GM18508 (cell line): Measurements from ENCODE around the gene RASGRF1.
"Not testable (repeated sequence)": the region's sequence is repeated elsewhere in the genome, so short reads cannot be mapped to it uniquely, and the experiment has no call there.

ENCODE experiments used
- ATAC-seq: cut with Tn5 transposase; IDR thresholded peaks from one replicate; pipeline ENCODE4 v1.9.1; 2021; ENCODE audit warnings: moderate number of reproducible peaks; ENCODE audit not compliant: insufficient read depth, unreplicated experiment

The RASGRF1 gene

DNA sequence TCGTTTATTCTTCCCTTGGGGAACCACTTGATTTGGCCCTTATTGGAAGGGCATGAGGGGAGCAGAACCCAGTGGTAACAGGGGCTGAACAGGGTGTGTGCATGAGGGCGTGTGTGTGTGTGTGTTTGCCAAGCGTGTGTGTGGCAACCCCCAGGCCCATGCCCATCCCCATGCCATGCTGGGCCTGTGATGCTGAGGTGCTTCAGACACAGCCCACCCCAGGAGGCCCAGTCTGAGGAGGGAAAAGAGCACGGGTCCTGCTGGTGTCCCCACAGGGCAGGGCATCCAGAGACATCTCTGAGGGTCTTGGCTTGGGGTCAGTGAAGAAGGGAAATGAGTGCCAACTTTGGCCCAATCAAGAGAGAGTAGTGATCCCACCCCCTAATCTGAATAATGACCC is 71.6 kb downstream of the RASGRF1 start:
- no peak for ATAC-seq

GRCh38 chr15:79017953-79018352 is 72.6 kb downstream of the RASGRF1 start:
- no peak for ATAC-seq

GRCh38 chr15:79016527-79017170 is 73.9 kb downstream of the RASGRF1 start:
- no peak for ATAC-seq

DNA sequence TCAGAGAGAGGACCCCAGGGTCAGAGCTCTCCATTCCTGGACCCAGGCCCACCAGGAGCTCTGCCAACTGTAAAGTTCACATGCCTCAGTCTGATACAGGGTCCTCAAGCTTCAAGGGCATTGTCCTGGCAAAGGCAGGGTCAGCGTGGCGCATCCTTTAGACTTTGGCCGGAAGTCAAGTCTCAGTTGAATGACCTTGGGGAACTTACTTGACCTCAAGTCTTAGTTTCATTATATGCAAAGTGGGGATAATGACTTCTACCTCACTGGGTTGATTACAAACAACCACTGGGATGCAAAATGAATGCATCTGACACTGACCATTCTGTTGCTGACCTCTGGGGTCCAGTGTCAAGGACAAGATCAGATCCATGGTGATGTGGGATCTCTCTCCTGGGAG is 75.2 kb downstream of the RASGRF1 start:
- no peak for ATAC-seq

DNA sequence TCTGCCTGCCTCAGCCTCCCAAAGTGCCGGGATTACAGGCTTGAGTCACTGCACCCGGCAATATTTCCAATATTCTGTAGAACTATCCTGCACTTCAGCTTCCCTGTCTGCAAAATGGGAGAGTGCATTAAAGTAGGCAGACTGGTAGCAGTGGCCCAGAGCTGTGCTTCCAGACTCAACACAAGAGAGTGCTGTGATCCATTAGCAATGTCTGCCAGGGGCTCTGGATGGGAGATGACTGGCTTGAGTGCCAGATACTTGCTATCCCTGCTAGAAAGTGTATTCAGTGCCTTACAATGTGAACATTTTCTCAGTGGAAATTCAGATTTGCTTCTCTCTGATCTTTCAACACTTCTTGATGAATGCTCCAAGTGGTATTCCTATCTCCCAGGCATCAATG is 80.3 kb downstream of the RASGRF1 start:
- no peak for ATAC-seq

GRCh38 chr15:79009379-79009778 is 81.2 kb downstream of the RASGRF1 start:
- no peak for ATAC-seq

- ATAC-seq: no peak
Observed at GRCh38 chr15:79008659-79009058, 81.9 kb downstream of the RASGRF1 start.

GRCh38 chr15:79007066-79007465 is 83.5 kb downstream of the RASGRF1 start:
- no peak for ATAC-seq

- ATAC-seq: no peak
Observed at GRCh38 chr15:79006071-79006470, 84.5 kb downstream of the RASGRF1 start.

DNA sequence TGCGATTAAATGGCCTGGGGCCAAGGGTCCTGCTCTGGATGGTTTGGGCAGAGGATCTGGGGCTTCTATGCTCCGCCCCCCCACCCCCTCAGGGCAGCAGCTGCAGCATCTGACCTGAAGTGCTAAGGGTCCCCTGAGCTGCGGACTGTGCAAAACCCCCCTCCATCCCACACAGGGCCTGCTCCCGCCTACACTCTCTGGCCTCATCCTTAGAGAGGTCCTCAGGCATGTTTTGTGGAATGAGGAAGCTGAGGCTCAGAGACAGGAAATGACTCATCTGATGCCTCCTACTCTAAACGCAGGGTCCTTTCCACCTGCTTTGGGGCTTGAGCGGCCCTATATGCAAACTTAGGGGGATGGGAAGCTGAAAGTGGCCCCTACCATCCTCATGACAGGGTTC is 86.2 kb downstream of the RASGRF1 start:
- no peak for ATAC-seq

DNA sequence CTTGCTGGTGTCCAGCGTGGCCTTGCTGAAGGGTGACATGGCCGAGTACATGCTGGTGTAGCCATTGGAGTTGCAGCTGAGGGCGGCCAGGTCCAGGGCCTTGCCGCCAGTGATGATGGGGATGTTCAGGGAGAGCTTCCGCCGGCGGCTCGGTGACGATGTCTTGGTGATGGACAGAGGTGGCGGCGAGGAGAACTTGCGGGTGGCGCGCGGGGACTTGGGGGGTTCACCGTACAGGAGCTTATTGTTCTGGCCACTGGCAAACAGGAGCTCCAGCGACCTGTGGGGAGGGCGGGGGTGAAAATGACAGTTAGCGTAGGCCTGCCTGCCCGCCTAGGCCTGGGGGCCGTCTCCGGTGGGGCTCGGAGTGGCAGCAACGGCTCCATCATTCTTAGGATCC is 86.7 kb downstream of the RASGRF1 start:
- ATAC-seq: no peak

GRCh38 chr15:79003301-79003700 is 87.3 kb downstream of the RASGRF1 start:
- ATAC-seq: no peak

DNA sequence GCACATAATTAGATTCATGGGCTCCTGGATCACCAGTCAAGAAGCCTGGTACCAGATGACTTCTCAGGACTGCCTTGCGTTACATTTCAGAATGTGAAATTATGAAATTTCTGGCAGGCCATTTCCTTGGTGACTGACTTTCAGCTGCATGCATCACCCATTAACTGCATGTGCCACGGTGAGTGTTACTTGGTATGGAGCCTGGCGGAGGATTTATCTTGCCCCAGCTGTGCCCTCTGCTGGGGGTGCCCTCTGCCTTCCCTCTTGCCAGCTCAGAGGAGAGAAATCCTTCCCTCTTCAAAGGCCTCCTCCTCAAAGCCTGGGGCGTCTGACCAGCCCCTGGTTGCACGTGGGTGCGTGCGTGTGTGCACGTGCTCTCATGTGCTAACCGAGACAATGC is 88.0 kb downstream of the RASGRF1 start:
- ATAC-seq: no peak

DNA sequence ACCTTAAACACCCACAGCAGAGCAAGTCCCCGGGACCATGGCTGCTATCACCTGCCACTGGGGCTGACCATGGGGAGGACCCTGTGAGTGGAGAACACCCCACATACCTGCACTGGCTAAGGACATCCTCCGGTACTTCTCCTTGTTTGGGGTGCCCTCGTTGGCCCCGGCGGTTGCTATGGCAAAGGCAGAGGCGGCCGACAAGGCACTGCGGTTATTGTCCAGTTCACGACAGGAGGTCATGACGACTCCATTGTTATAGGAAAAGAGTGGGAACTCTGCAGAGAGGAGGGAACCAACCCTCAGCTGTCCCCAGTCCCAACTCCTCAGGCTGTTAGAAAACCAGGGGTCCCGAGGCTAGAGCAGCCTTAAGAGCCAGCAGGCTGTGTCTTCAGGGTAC is 90.9 kb downstream of the RASGRF1 start:
- no peak for ATAC-seq

DNA sequence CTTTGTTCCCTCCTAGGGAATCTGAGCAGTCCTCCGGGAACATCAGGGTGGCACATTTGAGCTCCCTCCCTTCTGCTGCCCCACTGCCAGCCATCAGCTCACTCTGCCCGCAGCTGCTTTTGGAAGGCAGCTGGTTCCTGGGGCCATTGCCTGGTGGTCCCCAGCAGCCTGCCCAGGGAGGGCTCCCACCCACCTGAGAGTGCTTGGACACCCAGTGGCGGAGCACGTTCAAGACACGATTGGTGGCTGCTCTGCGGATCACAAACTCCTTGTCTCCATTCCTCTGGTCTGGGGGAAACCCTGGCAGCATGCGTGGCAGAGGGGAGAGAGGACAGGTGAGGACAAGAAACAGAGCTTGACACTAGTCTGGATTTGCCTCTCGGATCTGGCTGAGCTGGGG is 92.1 kb downstream of the RASGRF1 start:
- no peak for ATAC-seq

- ATAC-seq: no peak
Observed at GRCh38 chr15:78997981-78998499, 92.5 kb downstream of the RASGRF1 start.

GRCh38 chr15:78996894-78997275 is 93.7 kb downstream of the RASGRF1 start:
- ATAC-seq: no peak

DNA sequence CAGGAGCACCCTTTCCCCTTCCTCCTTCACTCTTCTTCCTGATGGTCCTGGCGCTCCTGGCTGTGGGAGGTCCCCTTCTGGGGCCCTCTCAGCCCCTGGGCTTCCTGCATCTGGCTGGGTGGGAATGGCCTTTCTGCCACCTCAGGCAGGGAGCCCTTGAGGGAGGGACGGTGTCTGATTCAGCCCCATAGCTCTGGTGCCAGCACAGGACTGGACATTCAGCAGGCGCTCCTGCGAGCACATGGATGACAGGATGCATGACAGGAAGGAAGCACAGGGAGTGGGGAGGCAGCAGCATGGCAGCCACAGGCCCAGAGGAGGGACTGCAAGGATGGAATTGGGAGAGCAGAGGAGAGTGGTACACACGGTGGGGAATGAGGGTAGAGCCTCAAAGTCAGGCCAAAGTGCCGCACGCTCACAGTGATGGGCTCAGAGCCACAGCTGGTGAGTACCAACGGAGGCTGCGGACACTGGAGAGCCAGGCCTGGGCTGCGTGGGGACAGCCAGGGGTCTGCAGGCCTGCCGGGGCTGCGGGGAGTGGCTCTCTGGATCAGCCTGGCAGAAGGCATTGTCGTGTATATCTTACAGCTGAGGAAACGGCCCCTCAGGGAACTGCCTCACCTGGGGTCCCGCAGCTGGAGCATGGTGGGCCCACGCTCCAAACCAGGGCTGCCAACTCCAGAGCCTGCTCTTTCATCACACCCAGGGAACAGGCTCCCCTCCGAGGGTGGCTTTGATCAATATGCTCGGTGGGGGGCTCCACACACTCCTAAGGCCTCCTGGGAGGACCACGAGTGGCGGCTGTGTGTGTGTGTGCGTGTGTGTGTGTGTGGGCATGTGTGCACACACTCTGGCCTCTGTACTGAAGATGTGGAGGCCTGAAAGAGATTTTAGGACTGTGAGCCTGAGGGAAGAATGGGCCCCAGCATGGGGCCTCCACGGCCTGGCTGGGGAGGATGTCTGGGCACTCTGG is 94.4 kb downstream of the RASGRF1 start:
- no peak for ATAC-seq

GRCh38 chr15:78995161-78995560 is 95.4 kb downstream of the RASGRF1 start:
- not testable (repeated sequence) for ATAC-seq

DNA sequence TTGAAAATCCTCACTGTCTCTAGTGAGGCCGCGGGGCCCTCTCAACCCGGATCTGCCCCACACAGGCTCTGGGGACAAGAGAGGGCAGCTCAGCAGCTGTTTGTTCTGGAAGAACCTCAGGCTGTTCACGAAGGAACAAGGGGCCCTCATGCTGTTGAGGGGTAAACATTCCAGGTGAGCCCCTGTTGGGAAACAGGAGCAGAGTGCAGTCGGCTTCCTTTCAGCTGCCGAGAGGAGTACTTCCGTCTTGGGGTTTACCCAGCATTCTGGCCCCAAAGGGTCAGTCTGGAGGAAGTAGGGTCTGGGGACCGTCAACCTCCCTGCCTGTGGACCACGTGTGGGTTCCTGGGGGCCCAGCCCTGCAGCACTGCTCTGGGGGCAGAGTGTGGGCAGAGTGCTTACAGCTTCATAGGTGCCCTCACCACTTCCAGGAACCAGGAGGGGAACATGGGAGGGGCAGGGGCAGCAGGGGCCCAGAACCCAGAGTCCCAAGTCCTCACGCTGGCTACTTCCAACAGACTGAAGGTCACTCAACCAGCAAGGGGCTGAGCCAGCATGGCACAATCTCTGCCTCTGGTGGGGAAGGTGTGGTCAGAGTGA is 96.5 kb downstream of the RASGRF1 start:
- no peak for ATAC-seq
